ENCODE measurements around the gene MMP23B. TPM values are rescaled to one million over a fixed set of nuclear protein-coding genes. Genes with fewer than 3 reads are reported as not detected.
"Not testable (repeated sequence)": the region's sequence is repeated elsewhere in the genome, so short reads cannot be mapped to it uniquely, and the experiment has no call there.

The MMP23B gene
- total RNA-seq, 1 donor from 2014 or later: 8.5 TPM

DNA sequence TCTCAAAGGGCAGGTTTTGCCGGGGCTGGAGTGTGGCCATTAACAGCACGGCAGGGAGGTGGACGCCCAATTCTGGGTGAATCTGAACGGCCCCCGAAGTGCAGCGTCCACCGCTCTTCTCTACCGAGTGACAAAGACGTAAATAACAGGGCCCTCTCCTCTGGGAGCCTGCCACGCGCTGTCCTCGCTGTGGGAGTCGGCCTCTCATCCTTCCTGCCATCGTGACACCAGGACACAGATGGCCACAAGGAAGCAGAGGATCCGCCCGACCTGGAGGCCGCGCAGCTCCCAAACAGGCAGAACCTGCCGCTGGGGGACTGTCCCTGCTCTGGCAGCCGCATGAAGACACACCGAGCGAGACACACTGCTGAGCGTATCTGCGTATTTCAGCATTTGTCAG, 38.9 kb downstream of the MMP23B start:
- DNase-seq (ENCODE audit: extremely low spot score, unreplicated experiment): no peak
- TF ChIP-seq, protein P1, sequence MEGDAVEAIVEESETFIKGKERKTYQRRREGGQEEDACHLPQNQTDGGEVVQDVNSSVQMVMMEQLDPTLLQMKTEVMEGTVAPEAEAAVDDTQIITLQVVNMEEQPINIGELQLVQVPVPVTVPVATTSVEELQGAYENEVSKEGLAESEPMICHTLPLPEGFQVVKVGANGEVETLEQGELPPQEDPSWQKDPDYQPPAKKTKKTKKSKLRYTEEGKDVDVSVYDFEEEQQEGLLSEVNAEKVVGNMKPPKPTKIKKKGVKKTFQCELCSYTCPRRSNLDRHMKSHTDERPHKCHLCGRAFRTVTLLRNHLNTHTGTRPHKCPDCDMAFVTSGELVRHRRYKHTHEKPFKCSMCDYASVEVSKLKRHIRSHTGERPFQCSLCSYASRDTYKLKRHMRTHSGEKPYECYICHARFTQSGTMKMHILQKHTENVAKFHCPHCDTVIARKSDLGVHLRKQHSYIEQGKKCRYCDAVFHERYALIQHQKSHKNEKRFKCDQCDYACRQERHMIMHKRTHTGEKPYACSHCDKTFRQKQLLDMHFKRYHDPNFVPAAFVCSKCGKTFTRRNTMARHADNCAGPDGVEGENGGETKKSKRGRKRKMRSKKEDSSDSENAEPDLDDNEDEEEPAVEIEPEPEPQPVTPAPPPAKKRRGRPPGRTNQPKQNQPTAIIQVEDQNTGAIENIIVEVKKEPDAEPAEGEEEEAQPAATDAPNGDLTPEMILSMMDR (IDR thresholded peaks at IDR 0.05): no peak
- Mint-ChIP-seq H3K36me3 (ENCODE audit: unreplicated experiment) (peaks cover 39% of the 10 kb centered on the region), H3K4me3 (ENCODE audit: unreplicated experiment) (no peak overlapping the region), H3K27ac (ENCODE audit: unreplicated experiment) (no peak overlapping the region), H3K27me3 (ENCODE audit: unreplicated experiment) (no peaks in the 10 kb centered on the region), H3K9me3 (ENCODE audit: unreplicated experiment) (no peaks in the 10 kb centered on the region), H3K4me1 (ENCODE audit: unreplicated experiment) (no peaks in the 10 kb centered on the region)

DNA sequence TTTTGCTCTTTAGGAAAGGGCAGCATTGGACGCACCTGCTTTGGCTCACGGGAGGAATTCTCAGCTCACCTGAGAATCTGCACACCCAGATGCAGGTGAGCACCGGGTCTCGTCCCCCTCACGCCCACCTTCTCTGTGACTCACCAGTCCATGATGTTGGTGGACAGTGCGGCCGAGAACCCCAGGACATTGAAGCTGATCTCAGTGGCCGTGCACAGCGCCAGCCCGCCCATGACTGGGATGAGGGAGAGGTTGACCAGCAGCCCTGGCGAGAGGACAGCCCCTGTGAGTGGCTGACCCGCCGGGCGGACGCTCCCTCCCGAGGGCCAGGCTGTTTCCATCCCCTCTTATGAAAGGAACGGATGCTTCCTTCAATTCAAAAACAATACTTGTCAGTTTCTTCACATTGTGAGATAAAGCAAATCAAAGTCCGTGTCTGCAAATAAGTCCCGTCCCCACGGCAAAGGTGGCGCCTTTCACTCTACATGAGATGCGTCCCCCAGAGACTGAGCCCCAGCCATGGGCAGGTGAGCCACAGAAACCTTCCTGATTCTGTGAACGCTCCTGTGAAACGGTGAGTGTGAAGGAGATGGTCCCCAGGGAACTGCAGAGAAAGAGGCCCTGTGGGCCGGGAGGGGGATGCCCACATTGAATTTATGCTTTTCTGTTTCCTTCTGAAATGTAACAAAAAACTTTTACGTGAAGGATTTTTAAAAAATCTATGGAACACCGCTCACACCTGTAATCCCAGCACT, 39.6 kb downstream of the MMP23B start:
- no peaks in the 10 kb centered on the region for H3K9me3 Mint-ChIP-seq (ENCODE audit: unreplicated experiment)
- no peak for DNase-seq (ENCODE audit: extremely low spot score, unreplicated experiment)
- H3K27ac Mint-ChIP-seq (ENCODE audit: unreplicated experiment): no peak overlapping the region
- no peaks in the 10 kb centered on the region for H3K27me3 Mint-ChIP-seq (ENCODE audit: unreplicated experiment)
- TF ChIP-seq, protein P1 (IDR thresholded peaks at IDR 0.05): no peak
- H3K4me3 Mint-ChIP-seq (ENCODE audit: unreplicated experiment): no peak overlapping the region
- no peaks in the 10 kb centered on the region for H3K4me1 Mint-ChIP-seq (ENCODE audit: unreplicated experiment)
- H3K36me3 Mint-ChIP-seq (ENCODE audit: unreplicated experiment): peaks cover 34% of the 10 kb centered on the region

DNA sequence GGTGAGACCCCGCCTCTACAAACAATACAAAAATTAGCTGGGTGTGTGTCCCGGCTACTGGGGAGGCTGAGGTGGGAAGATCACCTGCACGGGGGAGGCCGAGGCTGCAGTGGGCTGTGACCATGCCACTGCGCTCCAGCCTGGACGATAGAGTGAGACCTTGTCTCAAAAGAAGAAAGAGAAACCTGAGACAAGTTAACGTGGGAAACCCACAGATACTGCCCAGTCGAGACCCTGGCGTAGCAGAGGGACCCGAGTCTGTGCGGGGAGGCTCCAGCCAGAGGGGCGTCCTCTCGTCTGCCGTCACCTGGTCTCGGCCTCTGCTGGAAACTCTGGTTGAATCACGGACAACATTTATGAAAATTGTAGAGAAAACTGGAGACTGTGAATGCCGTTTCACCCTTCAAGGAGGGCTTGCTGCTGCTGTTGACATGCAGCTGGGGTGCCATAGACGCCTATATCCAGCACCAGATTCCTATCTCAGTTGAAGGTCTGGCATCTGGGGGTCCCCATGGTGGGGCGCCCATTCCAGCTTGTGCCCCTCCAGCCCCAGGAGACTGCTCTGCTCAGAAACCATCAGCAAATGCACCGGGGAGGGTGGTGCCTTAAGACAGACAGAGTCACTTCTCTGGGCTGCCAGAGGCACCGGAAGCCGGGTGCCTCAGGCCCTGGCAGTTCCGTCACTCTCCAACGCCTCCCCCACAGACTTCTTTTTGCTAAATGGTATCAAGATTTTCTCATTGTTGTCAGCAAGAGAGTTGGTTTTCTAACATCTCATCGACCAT, 40.4 kb downstream of the MMP23B start:
- TF ChIP-seq, protein P1 (IDR thresholded peaks at IDR 0.05): no peak
- no peak for DNase-seq (ENCODE audit: extremely low spot score, unreplicated experiment)
- no peak overlapping the region for H3K27ac Mint-ChIP-seq (ENCODE audit: unreplicated experiment)
- H3K4me1 Mint-ChIP-seq (ENCODE audit: unreplicated experiment): no peaks in the 10 kb centered on the region
- H3K36me3 Mint-ChIP-seq (ENCODE audit: unreplicated experiment): peaks cover 33% of the 10 kb centered on the region
- no peak overlapping the region for H3K4me3 Mint-ChIP-seq (ENCODE audit: unreplicated experiment)
- H3K9me3 Mint-ChIP-seq (ENCODE audit: unreplicated experiment): no peaks in the 10 kb centered on the region
- H3K27me3 Mint-ChIP-seq (ENCODE audit: unreplicated experiment): no peaks in the 10 kb centered on the region

DNA sequence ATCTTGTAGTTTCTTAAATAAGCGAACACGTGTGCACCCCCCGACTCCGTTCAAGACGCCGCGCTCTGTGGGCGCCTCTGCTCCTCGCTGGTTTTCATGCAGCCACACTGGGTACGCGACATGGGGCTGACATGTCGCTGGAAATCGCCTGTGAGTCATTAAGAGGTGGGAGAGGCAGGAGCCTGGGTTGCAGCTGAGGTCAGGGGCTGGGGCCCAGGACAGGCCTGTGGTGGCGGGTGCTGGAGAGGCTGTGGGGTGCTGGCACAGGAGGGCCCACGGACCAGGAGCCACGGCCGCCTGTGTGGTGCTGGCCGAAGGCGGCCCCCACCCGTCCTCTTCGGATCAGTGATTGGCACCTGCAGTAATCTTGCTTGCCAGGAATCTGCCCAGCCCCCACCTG, 42.8 kb downstream of the MMP23B start:
- not testable (repeated sequence) for H3K4me3 Mint-ChIP-seq (ENCODE audit: unreplicated experiment); H3K9me3 Mint-ChIP-seq (ENCODE audit: unreplicated experiment); H3K27ac Mint-ChIP-seq (ENCODE audit: unreplicated experiment); DNase-seq (ENCODE audit: extremely low spot score, unreplicated experiment); H3K4me1 Mint-ChIP-seq (ENCODE audit: unreplicated experiment); H3K27me3 Mint-ChIP-seq (ENCODE audit: unreplicated experiment)
- peaks cover 22% of the 10 kb centered on the region for H3K36me3 Mint-ChIP-seq (ENCODE audit: unreplicated experiment)

DNA sequence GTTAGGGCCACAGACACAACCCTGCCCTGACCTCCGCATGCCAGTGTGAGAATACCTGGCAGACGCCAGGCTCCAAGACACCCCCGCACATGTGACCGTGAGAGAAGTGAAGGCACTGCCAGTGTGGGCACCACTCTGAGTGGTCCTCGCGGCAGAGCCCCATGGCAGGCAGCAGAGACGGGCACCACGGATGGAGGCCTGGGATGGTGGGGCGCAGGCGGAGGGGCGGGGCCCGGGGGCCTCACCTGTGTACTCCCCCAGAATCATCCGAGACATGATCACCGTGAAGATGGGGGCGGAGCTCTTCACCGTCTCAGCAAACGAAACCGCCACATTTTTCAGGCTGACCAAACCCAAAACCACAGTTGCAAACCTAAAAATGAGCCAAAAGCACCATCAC, 43.2 kb downstream of the MMP23B start:
- H3K27ac Mint-ChIP-seq (ENCODE audit: unreplicated experiment); H3K4me1 Mint-ChIP-seq (ENCODE audit: unreplicated experiment); H3K4me3 Mint-ChIP-seq (ENCODE audit: unreplicated experiment); DNase-seq (ENCODE audit: extremely low spot score, unreplicated experiment); H3K27me3 Mint-ChIP-seq (ENCODE audit: unreplicated experiment); H3K9me3 Mint-ChIP-seq (ENCODE audit: unreplicated experiment): not testable (repeated sequence)
- H3K36me3 Mint-ChIP-seq (ENCODE audit: unreplicated experiment): peaks cover 20% of the 10 kb centered on the region

DNA sequence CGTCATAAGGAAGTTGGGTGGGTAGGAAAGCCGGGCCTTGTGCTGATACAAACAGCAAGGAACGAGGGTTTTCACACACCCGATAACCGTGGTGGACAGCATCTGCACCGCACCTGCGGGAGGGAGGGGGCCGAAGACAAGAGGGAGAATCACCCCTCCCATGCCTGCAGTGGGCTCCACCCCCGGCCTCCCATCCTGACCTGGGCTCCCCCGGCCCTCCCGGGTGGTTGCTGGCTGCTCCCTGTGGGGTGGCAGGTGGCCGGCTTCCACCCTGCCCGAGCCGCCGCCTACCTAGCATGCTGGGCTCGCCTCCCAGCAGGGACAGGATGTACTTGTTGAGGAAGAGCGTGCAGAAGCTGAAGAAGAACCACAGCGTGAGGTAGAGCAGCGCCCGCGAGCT, 44.1 kb downstream of the MMP23B start:
- H3K27ac Mint-ChIP-seq (ENCODE audit: unreplicated experiment); H3K9me3 Mint-ChIP-seq (ENCODE audit: unreplicated experiment); DNase-seq (ENCODE audit: extremely low spot score, unreplicated experiment); H3K4me1 Mint-ChIP-seq (ENCODE audit: unreplicated experiment); H3K4me3 Mint-ChIP-seq (ENCODE audit: unreplicated experiment); H3K27me3 Mint-ChIP-seq (ENCODE audit: unreplicated experiment): not testable (repeated sequence)
- peaks cover 14% of the 10 kb centered on the region for H3K36me3 Mint-ChIP-seq (ENCODE audit: unreplicated experiment)

All from osteocyte (in vitro differentiated cells).